WERI-Rb-1 (cell line): ENCODE measurements around the gene RHOU.
A peak's percentile ranks its signal among the peaks of the same experiment; 100 is the strongest.

Experiments
- DNase-seq: peaks from one replicate; pipeline ENCODE4 v3.0.0-alpha.2; 2020
- H3K27ac ChIP-seq: fragments of 250-450 bp; sonication (Bioruptor Pico); 2 replicates; pipeline ENCODE4 v1.5.1; 2020; ENCODE audit warnings: mild to moderate bottlenecking, moderate library complexity
- H3K27me3 ChIP-seq: fragments of 250-450 bp; sonication (Bioruptor Pico); 2 replicates; pipeline ENCODE4 v1.5.1; 2021; ENCODE audit warnings: mild to moderate bottlenecking, low read depth, moderate library complexity; ENCODE audit not compliant: insufficient read depth, severe bottlenecking
- H3K36me3 ChIP-seq: fragments of 250-450 bp; sonication (Bioruptor Pico); 2 replicates; pipeline ENCODE4 v1.5.1; 2020; ENCODE audit warnings: mild to moderate bottlenecking, moderate library complexity
- H3K4me3 ChIP-seq: 2 replicates; pipeline ENCODE4 v1.5.1; 2011; ENCODE audit warnings: low read depth, mild to moderate bottlenecking, control low read depth, low read length
- H3K9me3 ChIP-seq: fragments of 250-450 bp; sonication (Bioruptor Pico); 2 replicates; pipeline ENCODE4 v1.5.1; 2021; ENCODE audit warnings: mild to moderate bottlenecking, moderate library complexity; ENCODE audit not compliant: severe bottlenecking
- TF ChIP-seq, protein P1 (sequence below): IDR thresholded peaks from 2 replicates; pipeline ENCODE4 v1.5.1; 2011; ENCODE audit warnings: low read depth, mild to moderate bottlenecking, control low read depth, inconsistent platforms, low read length

RHOU gene

DNA sequence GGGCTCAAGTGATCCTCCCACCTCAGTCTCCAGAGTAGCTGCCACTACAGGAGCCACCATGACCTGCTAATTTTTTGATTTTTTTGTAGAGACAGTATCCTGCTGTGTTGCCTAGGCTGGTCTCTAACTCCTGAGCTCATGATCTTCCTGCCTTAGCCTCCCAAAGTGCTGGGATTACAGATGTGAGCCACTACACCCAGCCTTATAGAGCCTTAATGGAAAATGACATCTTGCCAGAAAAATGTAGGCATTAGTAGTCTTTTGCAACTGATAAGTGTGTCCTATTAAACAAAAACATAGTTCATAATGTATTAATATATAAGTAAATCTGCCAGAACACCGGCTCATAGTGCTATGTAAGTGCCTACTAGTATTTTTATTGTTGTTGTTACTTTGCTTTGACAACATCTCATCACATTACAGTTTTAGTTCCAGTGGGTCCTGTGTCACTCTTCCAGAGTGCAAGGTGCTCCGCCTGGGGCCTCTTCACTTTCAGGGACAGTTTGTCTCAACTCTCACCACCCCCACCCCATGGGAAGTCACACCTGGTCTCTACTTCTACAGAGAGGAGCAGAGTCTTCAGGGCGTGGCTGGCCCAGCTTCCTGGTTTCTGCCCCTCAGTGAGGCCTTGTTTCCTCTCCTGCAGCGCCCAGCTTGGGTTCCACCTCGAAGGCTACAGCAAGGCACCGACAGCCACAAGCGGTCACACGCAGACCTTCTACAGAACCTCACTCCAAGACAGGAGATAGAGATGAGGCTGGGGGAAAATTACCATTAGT lies 30.1 kb downstream of the RHOU start:
- Histone ChIP-seq H3K9me3 (no peaks in the 10 kb centered on the region), H3K4me3 (no peak overlapping the region), H3K36me3 (no peaks in the 10 kb centered on the region), H3K27ac (no peak overlapping the region), H3K27me3 (no peaks in the 10 kb centered on the region)
- TF ChIP-seq, protein P1, sequence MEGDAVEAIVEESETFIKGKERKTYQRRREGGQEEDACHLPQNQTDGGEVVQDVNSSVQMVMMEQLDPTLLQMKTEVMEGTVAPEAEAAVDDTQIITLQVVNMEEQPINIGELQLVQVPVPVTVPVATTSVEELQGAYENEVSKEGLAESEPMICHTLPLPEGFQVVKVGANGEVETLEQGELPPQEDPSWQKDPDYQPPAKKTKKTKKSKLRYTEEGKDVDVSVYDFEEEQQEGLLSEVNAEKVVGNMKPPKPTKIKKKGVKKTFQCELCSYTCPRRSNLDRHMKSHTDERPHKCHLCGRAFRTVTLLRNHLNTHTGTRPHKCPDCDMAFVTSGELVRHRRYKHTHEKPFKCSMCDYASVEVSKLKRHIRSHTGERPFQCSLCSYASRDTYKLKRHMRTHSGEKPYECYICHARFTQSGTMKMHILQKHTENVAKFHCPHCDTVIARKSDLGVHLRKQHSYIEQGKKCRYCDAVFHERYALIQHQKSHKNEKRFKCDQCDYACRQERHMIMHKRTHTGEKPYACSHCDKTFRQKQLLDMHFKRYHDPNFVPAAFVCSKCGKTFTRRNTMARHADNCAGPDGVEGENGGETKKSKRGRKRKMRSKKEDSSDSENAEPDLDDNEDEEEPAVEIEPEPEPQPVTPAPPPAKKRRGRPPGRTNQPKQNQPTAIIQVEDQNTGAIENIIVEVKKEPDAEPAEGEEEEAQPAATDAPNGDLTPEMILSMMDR = no peak
- DNase-seq = no peak

DNA sequence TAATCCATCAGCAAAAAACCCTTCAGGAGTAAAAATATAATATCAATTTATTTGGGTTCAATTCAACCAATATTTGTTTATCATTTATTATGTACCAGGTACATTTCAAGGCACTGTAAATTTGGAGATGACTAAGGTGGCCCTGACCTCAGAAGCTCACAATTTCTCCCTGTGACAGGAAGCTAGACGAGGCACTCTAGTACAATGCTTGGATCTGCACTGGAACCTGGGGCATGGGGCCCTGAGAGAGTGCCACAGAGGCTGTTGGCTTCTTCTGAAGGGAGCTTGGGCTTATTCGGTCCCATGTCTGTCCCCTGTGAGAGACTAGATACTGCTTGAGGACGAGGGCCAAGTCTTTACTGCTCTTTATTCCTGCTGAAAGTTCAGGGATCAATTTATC lies 31.5 kb downstream of the RHOU start:
- H3K36me3 ChIP-seq = no peaks in the 10 kb centered on the region
- no peaks in the 10 kb centered on the region for H3K9me3 ChIP-seq
- no peaks in the 10 kb centered on the region for H3K27me3 ChIP-seq
- TF ChIP-seq, protein P1 = no peak
- no peak for DNase-seq
- H3K4me3 ChIP-seq = no peak overlapping the region
- H3K27ac ChIP-seq = no peak overlapping the region

DNA sequence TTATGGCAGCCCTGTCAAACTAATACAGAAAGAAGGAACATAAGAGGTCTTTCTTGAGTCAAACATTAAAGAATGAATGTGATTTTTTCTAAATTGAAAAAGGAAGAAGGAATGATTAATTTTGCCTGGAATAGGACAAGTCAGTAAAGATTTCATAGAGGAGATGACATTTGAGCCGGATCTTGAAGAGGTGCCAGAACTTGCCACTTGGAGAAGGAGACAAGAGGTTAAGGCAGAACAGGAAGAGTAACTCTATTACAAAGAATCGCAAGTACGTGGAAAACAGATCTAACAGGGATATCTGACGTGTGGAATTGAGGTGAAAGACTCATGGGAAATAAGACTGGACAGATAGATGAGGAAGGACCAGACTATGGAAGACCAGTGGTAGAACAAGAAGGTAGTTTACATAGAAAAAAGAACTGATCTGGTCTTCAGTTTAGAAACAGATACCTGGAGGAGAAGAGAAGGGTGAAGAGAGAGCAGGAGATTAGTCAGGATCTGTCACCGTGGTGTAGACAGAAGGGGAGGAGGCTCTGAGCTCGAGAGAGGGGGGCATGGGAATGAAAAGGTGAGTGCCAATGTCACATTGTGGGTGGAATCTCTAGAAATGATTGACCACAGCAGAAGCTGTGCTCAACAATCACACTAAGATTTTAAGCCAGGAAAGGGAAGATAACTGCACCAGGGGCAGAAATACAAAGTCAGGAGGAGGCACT lies 32.5 kb downstream of the RHOU start:
- H3K27ac ChIP-seq = no peak overlapping the region
- H3K36me3 ChIP-seq = no peaks in the 10 kb centered on the region
- TF ChIP-seq, protein P1 = no peak
- no peak overlapping the region for H3K4me3 ChIP-seq
- no peaks in the 10 kb centered on the region for H3K9me3 ChIP-seq
- peak; percentile 20 for DNase-seq
- H3K27me3 ChIP-seq = no peaks in the 10 kb centered on the region

DNA sequence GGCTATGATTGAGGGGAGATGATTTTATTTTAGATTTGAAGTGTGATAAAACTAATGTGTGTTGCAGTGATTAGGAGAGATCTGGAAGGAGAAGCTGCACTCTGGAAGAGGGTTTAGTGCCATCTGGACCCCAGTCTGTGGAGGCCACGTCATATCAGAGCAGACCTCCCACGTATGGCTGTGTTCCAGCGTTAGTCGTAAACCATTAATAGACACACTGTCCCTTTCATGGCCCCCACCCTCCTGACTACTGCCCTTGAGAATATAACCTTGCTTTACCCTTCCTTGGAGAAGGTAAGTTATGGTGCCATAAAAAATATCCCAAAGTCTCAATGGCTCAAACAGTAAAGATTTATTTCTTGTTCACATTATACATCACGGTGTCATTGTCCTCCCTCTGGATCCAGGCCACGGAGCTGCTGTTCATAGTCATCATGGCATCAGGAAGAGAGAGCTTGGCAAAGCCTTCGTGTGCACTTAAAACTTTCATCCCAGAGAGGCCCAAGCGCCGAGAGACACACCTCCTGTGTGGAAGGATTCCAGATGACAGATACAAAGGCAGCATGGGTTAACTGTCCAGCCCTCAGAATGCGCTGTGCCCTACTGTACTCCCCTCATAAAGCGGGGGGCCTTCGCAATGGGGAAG lies 33.2 kb downstream of the RHOU start:
- H3K27ac ChIP-seq = no peak overlapping the region
- no peaks in the 10 kb centered on the region for H3K9me3 ChIP-seq
- no peaks in the 10 kb centered on the region for H3K27me3 ChIP-seq
- H3K4me3 ChIP-seq = no peak overlapping the region
- TF ChIP-seq, protein P1 = no peak
- no peaks in the 10 kb centered on the region for H3K36me3 ChIP-seq
- DNase-seq = peak; percentile 21

DNA sequence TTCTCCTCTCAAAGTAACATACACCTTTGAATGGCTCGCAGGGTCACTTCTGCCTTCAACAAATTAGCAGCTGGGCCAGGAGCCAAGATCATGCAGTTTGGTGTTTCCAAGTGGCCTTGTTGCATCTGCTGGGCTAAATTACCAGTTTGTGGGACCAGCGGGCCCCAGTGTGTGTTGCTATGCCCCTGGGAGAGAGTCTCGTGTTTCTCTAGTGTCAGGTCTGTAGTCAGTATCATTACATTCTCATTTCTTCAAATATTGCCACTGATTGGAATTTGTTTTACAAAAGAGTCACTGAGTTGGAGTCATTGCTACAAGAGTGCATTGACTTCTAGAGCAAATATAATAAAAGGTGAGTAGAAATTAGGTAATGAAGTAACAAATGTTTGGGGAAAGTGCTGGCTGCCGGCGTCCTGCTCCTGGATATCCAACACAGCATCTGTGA lies 35.5 kb downstream of the RHOU start:
- Histone ChIP-seq H3K36me3 (no peaks in the 10 kb centered on the region), H3K9me3 (no peaks in the 10 kb centered on the region), H3K27ac (no peak overlapping the region), H3K27me3 (no peaks in the 10 kb centered on the region), H3K4me3 (no peak overlapping the region)
- DNase-seq = no peak
- TF ChIP-seq, protein P1 = no peak
